PC-3 (cell line): ENCODE results near the gene SLC39A6.

Experiments used
- CTCF ChIP-seq: fragments of 300-600 bp; sonication (generic); conservative IDR thresholded peaks from 2 replicates; pipeline ENCODE4 v1.5.1; 2017; ENCODE audit warnings: antibody characterized with exemption, low read depth, mild to moderate bottlenecking, low read length
- EZH2phosphoT487 ChIP-seq: fragments of 300-600 bp; sonication (generic); IDR thresholded peaks from 2 replicates; pipeline ENCODE4 v1.6.1; 2018; ENCODE audit warnings: mild to moderate bottlenecking, antibody characterized with exemption, low read length, borderline replicate concordance

GRCh38 chr18:36158266-36158867 is 29.2 kb upstream of the SLC39A6 start:
- TF ChIP-seq CTCF (no peak), EZH2phosphoT487 (no peak)
